ENCODE results near the gene FIZ1.

- TF ChIP-seq CTCF (conservative IDR thresholded peaks at IDR 0.05; ENCODE audit: low read length) (no peak), EZH2phosphoT487 (IDR thresholded peaks at IDR 0.05; ENCODE audit: borderline replicate concordance, low read depth, low read length) (no peak)
Observed at GRCh38 chr19:55578761-55579747, 20.3 kb downstream of the FIZ1 start.
